CD4-positive, alpha-beta T cell treated with Interleukin-17A for 4 hours (primary cell): ENCODE data around the gene HRH2.
"Not testable (repeated sequence)": the region's sequence is repeated elsewhere in the genome, so short reads cannot be mapped to it uniquely, and the experiment has no call there.

Source experiments
- DNase-seq: peaks from one replicate; pipeline ENCODE4 v3.0.0-alpha.2; 2020; ENCODE audit warnings: mixed read lengths

Gene HRH2

DNA sequence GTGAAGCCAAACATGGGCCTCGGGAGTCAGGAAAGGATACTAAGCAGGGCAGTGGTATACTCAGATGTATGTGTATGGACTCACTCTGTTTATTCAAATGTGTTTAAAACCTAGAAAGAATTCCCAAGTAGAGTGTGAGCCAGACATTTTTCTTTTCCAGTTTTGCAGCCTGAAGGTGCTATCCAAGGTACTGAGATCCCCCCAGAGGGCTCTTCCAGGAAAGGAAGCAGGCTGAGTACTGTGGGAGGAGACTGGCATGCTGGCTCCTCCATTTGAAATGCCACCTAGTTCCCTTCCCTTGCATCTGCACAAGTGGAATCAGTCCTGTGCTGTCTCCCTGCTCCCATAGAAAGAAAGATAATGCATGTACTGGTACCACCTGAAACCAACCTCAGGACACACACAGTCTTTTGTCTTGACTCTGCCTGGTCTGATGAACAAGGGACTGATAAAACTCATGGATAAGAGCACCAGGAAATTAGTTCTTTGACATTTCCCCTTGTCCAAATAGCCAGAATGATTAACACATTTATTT, 85.9 kb downstream of the HRH2 start:
- no peak for DNase-seq

DNA sequence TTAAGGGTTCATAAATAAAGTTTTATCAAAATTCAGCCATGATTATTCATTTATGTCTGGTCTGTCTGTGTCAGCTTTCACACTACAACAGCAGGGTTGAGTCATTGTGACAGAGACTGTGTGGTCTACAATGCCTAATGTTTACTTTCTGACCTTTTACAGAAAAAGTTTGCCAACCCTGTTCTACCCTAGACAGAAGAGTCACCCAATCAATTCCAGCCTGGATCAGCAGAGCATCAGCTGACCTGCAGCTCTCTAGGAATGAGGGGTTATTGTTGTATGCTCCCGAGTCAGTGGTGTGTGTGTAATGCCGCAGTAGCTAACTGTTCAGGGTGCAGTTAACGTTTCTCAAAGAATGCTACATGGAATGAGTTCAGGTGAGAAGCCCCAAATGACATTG, 87.3 kb downstream of the HRH2 start:
- no peak for DNase-seq

DNA sequence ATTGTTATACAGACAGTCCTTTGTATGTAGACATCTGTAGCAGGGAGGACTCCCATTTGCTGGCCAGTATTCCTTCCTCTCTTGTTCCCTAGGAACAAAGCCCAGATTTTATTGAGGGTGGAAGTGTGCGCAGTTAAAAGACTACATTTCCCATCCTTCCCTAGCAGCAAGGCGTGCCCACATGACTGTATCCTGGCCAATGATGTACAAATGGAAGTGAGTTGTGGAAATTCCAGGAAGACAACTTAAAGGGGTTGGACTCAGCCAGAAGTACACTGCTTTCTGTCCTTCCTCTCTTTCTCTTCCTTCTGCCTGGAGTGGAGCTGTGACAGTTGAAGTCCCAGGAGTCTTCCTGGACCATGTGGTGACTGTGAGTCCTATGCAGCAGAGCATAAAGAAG, 89.0 kb downstream of the HRH2 start:
- no peak for DNase-seq

DNA sequence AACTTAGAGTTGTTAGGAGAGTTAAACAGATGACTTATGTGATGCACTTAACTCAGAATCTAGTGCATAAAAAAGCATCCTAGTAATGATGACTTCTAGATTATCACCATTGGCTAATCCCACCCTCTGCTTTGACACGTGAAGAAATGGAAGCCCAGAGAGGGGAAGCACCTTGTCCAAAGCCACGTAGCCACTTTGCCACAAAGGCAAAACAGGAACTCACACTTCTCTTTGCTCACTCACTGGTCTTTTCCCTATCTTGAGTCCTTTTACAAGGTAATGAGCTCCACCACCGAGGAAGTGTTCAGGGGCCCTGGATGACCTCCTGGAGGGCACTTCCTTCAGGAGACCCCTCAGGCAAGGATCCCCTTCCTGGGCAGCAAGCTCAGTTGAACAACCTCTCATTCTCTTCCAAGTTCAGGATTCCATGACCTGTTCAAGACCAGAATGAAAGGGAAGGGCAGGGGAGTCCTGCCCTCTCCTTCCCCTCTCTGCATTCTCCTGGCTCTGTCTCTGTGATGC, 89.7 kb downstream of the HRH2 start:
- no peak for DNase-seq

DNA sequence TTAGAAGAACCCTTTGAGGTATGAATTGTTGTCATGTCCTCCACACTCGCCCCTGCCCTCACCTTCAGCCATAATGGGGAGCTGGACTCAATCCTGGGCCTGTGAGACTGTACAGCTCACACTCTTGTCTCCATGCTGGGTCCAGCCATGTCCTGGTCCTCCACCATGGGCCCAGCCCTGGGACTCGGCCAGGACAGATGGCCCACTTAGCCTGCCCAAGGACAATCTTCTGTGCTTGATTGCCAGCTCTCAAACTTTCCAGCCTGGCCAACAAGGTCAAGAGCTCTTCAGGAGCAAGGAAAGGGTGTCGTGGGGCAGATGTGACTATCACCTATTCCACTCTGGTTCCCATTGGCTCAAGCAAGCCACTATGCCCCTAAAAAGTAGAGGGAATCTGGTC, 90.8 kb downstream of the HRH2 start:
- no peak for DNase-seq

DNA sequence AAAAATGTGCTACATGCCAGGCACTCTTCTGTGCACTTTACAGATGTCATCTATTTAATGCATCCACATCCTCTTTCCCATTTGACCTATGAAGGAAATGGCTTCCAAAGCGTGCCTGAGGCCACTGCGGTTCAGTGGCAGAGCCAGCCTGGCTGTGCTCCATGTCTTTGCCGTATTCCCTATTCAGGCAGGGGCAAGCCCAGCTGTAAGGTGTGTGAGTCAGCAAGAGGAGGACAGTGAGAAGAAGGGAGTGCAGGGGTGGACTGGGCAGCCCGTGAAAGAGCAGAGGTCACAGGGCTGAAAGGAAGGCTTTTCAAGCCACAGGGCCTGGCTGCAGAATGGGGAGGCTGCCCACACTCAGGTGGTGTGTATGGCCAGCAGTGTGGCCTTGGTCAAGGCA, 91.7 kb downstream of the HRH2 start:
- DNase-seq = no peak

DNA sequence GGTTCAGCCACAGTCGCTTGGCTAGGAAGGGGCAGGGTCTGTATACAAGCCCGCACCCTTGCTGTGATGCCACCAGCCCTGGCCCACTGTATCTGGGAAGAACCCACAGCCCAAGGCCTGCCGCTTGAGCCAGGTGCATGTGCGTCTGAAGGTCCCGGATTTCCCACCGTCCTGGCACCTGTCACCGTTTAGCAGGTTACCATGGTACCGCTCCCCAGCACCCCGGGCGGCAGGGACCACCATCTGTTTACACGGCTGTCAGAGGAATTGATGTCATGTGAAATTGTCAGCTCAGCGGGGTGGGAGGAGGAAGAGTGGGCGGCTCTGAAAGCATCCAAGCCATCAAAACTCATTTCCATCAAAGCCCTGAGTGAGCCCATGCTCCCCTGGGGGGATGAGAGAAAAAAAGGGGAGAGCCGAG, 92.7 kb downstream of the HRH2 start:
- no peak for DNase-seq

DNA sequence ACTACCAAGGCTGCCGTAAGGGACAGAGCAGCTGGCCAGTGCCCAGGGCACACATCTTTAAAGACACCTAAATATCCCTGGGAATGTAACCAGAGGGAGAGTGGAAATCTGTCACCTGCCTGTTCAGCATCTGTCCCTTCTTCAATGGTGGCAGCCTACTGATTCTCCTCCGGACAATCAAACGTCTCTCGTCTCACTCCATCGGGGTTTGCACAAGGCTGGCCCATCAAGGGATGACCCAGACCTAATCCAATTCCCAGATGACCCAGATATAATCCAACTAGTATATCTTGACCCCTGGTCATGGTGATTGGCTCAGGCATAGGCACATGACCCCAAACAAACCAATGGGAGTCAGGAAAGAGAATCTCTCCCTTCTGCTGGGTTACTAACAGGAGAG, 93.5 kb downstream of the HRH2 start:
- no peak for DNase-seq

DNA sequence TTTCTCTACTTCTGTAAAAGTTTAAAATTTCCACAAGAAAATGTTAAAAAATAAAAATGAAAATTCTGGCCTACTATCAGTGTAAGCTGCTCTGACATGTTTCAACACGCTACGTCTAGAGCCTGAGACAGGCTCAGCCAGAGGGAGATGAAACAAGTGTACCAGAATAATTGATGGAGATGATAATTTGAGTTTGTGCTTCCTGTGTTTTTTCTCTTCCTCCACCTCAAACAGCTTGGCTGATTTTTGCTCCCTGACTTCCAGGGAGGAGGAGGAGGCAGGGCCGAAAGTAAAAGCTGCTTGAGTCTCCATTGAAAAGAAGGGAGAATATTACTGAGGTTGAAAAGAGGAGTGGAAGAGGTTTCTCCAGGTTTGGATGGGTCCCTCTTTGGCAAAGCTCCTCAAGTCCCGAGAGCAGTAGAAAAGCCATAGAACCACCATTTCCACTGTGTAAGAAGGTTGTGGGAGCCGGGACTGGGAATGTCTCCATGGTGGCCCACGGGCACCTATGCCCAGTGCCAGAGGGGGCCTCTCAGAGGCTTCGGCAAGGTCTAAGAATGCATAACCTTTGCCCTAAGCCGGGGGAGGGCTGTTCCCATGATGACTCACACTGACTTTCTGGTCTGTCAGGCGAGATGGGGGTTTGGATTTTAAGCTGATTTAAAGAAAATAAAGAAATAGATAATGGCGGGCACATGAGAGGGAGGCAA, 95.1 kb downstream of the HRH2 start:
- DNase-seq = no peak

DNA sequence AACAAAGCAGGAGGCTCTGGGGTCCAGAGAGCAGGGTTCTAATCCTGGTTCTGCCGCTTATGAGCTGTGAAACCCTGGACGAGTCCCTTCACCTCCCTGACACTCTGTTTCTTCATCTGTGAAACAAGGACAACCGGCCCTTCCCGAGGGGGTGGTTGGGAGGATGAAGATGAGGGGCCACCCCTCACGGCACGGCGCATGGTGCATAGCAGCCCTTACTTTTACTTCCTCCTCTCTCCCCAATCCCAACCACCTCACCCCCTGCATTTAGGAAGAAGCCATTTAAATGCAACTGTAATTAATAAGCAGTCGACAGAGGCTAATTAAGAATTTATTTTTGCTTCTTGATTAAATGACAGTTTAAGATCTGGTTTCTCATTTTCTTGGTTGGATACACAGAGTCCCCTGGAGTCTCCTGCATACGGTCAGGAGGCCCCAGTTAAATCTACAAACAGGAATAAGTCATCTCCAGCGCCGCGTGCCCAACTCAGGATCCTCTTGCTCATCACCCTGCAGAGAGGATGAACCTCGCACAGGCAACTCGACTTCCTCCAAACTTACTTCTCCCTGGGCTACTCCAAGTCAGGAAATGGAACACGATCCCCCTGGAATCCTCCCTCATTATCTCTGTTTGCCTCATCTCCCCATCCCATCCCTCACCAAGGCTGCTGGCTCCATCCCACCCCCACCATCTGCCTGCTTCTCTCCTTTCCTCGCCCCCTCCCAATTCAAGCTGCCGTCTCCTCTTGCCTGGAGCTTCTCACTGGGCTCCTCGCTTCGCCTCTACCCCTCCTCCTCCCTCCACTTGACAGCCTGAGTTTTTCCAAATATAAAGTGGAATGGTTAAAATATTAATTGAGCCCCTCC, 95.9 kb downstream of the HRH2 start:
- no peak for DNase-seq

DNA sequence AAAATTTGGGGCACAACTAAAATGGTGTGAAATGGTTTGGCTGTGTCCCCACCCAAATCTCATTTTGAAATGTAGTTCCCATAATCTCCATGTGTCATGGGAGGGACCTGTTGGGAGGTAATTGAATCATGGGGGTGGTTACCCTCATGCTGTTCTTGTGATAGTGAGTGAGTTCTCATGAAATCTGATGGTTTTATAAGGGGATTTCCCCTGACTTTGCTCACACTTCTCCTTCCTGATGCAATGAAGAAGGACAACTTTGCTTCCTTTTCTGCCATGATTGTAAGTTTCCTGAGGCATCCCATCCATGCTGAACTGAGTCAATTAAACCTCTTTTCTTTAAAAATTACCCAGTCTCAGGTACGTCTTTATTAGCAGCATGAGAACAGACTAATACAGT, 102.1 kb downstream of the HRH2 start:
- DNase-seq = not testable (repeated sequence)
